DOHH2 (cell line): ENCODE data around the gene USP20.
A peak's percentile ranks its signal among the peaks of the same experiment; 100 is the strongest.

Experiments used
- H3F3A ChIP-seq: fragments of 200-600 bp; sonication (generic), shearing (Covaris generic); 2 replicates; pipeline ENCODE4 v1.6.0; 2016; ENCODE audit warnings: antibody characterized with exemption, mild to moderate bottlenecking; ENCODE audit not compliant: control insufficient read depth, insufficient read depth
- H3K27ac ChIP-seq: fragments of 200-600 bp; sonication (generic); 2 replicates; pipeline ENCODE4 v1.5.1; 2014; ENCODE audit warnings: low read depth, mild to moderate bottlenecking, low read length, moderate library complexity
- H3K27me3 ChIP-seq: fragments of 200-600 bp; sonication (generic); 2 replicates; pipeline ENCODE4 v1.6.1; 2014; ENCODE audit warnings: mild to moderate bottlenecking, low read length, mixed read lengths; ENCODE audit not compliant: control insufficient read depth
- H3K36me3 ChIP-seq: fragments of 200-600 bp; sonication (generic); 2 replicates; pipeline ENCODE4 v1.6.1; 2014; ENCODE audit warnings: mild to moderate bottlenecking, low read length, moderate library complexity, mixed read lengths; ENCODE audit not compliant: control insufficient read depth
- H3K4me1 ChIP-seq: fragments of 200-600 bp; sonication (generic); 2 replicates; pipeline ENCODE4 v1.6.1; 2014; ENCODE audit warnings: mild to moderate bottlenecking, low read length, mixed read lengths; ENCODE audit not compliant: control insufficient read depth
- H3K4me2 ChIP-seq: fragments of 200-600 bp; sonication (generic); 2 replicates; pipeline ENCODE4 v1.6.0; 2014; ENCODE audit warnings: mild to moderate bottlenecking, low read length, moderate library complexity
- H3K4me3 ChIP-seq: fragments of 200-600 bp; sonication (generic); 2 replicates; pipeline ENCODE4 v1.5.1; 2014; ENCODE audit warnings: mild to moderate bottlenecking, low read length, mixed read lengths
- H3K79me2 ChIP-seq: fragments of 200-600 bp; sonication (generic); 2 replicates; pipeline ENCODE4 v1.6.1; 2014; ENCODE audit warnings: mild to moderate bottlenecking, low read length, mixed read lengths; ENCODE audit not compliant: control insufficient read depth
- H3K9me2 ChIP-seq: fragments of 200-600 bp; sonication (generic); replicated peaks from 2 replicates; pipeline ENCODE4 v1.6.1; 2014; ENCODE audit warnings: mild to moderate bottlenecking, low read length, mixed read lengths; ENCODE audit not compliant: control insufficient read depth
- H3K9me3 ChIP-seq: fragments of 200-600 bp; sonication (generic); 2 replicates; pipeline ENCODE4 v1.6.1; 2014; ENCODE audit warnings: antibody characterized with exemption, low read length, mixed read lengths; ENCODE audit not compliant: control insufficient read depth, insufficient read depth
- H4K20me1 ChIP-seq: fragments of 200-600 bp; sonication (generic); 2 replicates; pipeline ENCODE4 v1.6.0; 2014; ENCODE audit warnings: low read depth, mild to moderate bottlenecking, antibody characterized with exemption, low read length, moderate library complexity; ENCODE audit not compliant: control insufficient read depth, insufficient read depth
- EZH2phosphoT487 ChIP-seq: fragments of 200-600 bp; sonication (generic); IDR thresholded peaks from 2 replicates; pipeline ENCODE4 v1.6.1; 2017; ENCODE audit warnings: borderline replicate concordance, mild to moderate bottlenecking, antibody characterized with exemption, low read length, moderate library complexity, mixed read lengths
- TF ChIP-seq, protein P1 (sequence below): fragments of 200-600 bp; sonication (generic); IDR thresholded peaks from one replicate; pipeline ENCODE4 v1.5.1; 2014; ENCODE audit warnings: antibody characterized with exemption, mild to moderate bottlenecking, low read depth, low read length; ENCODE audit not compliant: poor library complexity, severe bottlenecking

The USP20 gene

DNA sequence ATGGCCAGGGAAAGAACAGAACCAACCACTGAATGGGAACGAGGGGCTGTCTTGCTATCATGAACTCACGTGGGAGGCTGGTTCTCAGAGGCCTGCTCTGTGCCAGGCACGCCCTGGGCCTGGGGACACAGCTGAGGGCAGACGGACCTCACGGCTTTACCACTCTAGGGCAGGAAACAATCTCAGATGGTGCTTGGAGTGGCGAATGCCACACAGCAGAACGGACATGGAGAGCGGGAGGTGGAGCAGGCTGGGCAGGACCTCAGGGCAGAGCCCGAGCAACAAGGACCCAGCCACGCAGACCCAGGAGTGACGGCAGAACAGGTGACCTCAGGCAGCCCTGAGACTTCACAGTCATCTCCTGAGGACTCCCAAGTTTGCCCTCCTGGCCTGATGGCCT, 20.0 kb upstream of the USP20 start:
- H3F3A ChIP-seq: no peaks in the 10 kb centered on the region
- TF ChIP-seq EZH2phosphoT487: no peak
- TF ChIP-seq, protein P1, sequence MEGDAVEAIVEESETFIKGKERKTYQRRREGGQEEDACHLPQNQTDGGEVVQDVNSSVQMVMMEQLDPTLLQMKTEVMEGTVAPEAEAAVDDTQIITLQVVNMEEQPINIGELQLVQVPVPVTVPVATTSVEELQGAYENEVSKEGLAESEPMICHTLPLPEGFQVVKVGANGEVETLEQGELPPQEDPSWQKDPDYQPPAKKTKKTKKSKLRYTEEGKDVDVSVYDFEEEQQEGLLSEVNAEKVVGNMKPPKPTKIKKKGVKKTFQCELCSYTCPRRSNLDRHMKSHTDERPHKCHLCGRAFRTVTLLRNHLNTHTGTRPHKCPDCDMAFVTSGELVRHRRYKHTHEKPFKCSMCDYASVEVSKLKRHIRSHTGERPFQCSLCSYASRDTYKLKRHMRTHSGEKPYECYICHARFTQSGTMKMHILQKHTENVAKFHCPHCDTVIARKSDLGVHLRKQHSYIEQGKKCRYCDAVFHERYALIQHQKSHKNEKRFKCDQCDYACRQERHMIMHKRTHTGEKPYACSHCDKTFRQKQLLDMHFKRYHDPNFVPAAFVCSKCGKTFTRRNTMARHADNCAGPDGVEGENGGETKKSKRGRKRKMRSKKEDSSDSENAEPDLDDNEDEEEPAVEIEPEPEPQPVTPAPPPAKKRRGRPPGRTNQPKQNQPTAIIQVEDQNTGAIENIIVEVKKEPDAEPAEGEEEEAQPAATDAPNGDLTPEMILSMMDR: no peak
- H3K4me1 ChIP-seq: no peaks in the 10 kb centered on the region
- no peak overlapping the region for H3K4me2 ChIP-seq
- H3K4me3 ChIP-seq: no peak overlapping the region
- no peak overlapping the region for H3K27ac ChIP-seq
- H3K27me3 ChIP-seq: no peaks in the 10 kb centered on the region
- no peaks in the 10 kb centered on the region for H3K9me3 ChIP-seq
- no peaks in the 10 kb centered on the region for H3K9me2 ChIP-seq
- peaks cover 75% of the 10 kb centered on the region for H3K36me3 ChIP-seq
- H4K20me1 ChIP-seq: no peaks in the 10 kb centered on the region
- 0 out of 2 replicates have a peak, but pooled peaks cover 4% of the 10 kb centered on the region for H3K79me2 ChIP-seq

DNA sequence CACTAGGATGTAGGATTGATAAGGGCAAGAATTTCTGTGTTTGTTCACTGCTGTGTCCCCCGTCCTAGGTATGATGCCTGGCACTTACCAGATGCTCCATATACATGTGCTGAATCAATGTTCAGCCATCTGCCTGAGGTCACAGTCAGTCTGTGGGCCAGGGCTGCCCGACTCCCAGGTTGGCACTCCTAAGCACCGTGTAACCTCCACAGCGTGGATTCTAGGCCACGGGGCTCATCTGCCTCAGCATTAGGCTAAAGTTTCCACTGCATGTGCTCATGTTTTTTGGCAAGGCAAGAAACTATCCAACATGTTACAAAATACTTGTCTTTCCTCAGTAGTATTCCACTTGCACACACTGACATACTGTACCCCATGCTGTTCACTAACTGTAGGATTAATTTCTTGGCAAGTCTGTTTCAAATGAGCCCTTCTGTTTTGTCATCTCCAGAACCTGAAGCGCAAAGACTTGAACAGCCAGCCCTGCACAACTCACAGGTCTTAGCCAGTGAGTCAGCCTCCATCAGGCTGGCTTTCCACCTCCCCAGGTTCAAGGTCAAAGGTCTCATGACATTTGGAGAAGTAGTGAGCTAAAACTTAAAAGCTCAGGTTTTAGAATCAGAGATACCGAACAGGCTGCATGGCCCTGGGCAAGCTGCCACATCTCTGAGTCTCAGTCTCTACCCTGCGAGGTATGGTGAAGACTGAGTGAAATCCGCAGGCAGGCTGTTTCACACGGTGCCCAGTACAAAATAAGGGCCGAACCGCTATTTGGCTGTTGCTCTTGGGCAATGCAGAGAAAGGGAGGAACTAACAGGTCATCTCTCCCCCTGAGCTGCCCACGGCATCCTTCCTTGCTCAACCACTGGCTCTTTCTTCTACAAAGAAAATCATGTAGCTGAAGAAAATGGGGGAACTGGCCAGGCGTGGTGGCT, 18.5 kb upstream of the USP20 start:
- TF ChIP-seq, protein P1: no peak
- no peak for TF ChIP-seq EZH2phosphoT487
- Histone ChIP-seq H3K9me3 (no peaks in the 10 kb centered on the region), H3K36me3 (peaks cover 76% of the 10 kb centered on the region), H3F3A (no peaks in the 10 kb centered on the region), H3K4me1 (no peaks in the 10 kb centered on the region), H3K9me2 (no peaks in the 10 kb centered on the region), H3K4me3 (no peak overlapping the region), H3K27me3 (no peaks in the 10 kb centered on the region), H4K20me1 (no peaks in the 10 kb centered on the region), H3K79me2 (peaks cover 17% of the 10 kb centered on the region), H3K4me2 (no peak overlapping the region), H3K27ac (no peak overlapping the region)

DNA sequence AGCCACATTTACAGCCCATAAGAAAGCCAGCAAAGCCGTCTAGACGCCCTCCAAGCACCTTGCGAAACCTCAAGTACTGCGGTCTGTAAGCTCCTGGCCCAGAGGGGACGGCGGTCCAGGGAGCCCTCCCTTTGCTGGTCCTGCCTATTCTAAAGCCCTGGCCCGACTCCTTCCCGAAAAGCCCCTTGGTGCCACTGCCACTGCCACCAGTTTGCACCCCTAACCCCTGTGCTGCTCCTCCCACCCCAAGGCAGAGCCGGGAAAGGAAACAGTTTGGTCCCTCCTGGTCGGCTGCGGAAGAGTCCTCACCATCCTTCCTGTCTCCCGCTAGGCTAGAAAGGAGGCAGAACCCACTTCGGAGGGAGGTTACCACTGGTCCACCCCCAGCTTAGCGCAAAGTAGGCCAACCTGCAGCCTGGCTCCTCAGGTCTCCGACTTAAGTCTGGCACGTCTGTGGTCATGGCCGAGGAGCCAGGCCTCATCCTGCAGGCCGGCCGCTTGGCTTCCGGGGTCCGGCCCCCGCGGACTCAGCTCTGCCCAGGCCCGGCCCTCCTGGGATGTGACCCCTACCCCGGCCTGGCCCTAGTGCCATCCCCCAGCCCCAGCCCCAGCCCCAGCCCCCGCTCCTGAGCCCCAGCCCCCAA, 12.2 kb upstream of the USP20 start:
- H3K79me2 ChIP-seq: peaks cover 33% of the 10 kb centered on the region
- no peaks in the 10 kb centered on the region for H3K27me3 ChIP-seq
- no peaks in the 10 kb centered on the region for H4K20me1 ChIP-seq
- H3K9me3 ChIP-seq: no peaks in the 10 kb centered on the region
- H3K27ac ChIP-seq: no peak overlapping the region
- peak overlapping the region; percentile 67 for H3K4me2 ChIP-seq
- peaks cover 56% of the 10 kb centered on the region for H3K36me3 ChIP-seq
- peak overlapping the region; percentile 82 for H3K4me3 ChIP-seq
- peaks cover 14% of the 10 kb centered on the region for H3F3A ChIP-seq
- TF ChIP-seq EZH2phosphoT487: no peak
- TF ChIP-seq, protein P1: no peak
- H3K4me1 ChIP-seq: peaks cover 6% of the 10 kb centered on the region
- H3K9me2 ChIP-seq: no peaks in the 10 kb centered on the region
